SK-N-SH (cell line): ENCODE measurements around the gene ZNF30. TPM values are rescaled to one million over a fixed set of nuclear protein-coding genes. Genes with fewer than 3 reads are reported as not detected.

Experiments
- CTCF ChIA-PET: fragments of 300-600, 350-600 bp; formaldehyde crosslinking; extraction: SDS; loops from one replicate; lab custom pipeline; 2021; lab: Yijun Ruan, JAX
- POLR2A ChIA-PET: fragments of 350-600 bp; sonication (Branson Sonifier 250); formaldehyde crosslinking; extraction: SDS; loops from one replicate; lab custom pipeline; 2020; ENCODE audit warnings: antibody characterized with exemption, inconsistent platforms; lab: Yijun Ruan, JAX
- DNase-seq: peaks from one replicate; pipeline ENCODE4 v3.0.0; 2012
- H2AFZ ChIP-seq: fragments of 200-600 bp; sonication (generic); 2 replicates; pipeline ENCODE4 v1.8.1; 2016; ENCODE audit warnings: antibody characterized with exemption, mild to moderate bottlenecking, low read depth
- H3F3A ChIP-seq: fragments of 200-600 bp; sonication (generic); replicated peaks from 2 replicates; pipeline ENCODE3; 2016; ENCODE audit warnings: antibody characterized with exemption, mild to moderate bottlenecking; ENCODE audit not compliant: insufficient read depth
- H3K27ac ChIP-seq, 2 experiments: fragments of 200-500 bp in 1 of 2; fragments of 200-600 bp in 1 of 2; sonication (Bioruptor generic) in 1 of 2; sonication (generic), shearing (Covaris generic) in 1 of 2; 2 replicates each; pipeline versions ENCODE4 v1.5.1 to v1.6.1; 2014 to 2016; ENCODE audit warnings: low read depth in 2 of 2, inconsistent platforms in 1 of 2, low read length in 1 of 2, mild to moderate bottlenecking in 1 of 2, mixed read lengths in 1 of 2
- H3K27me3 ChIP-seq: fragments of 200-600 bp; sonication (generic), shearing (Covaris generic); 2 replicates; pipeline ENCODE4 v1.6.1; 2016; ENCODE audit warnings: mixed run types; ENCODE audit not compliant: insufficient read depth
- H3K36me3 ChIP-seq, 2 experiments: fragments of 200-500 bp in 1 of 2; fragments of 200-600 bp in 1 of 2; sonication (Bioruptor generic) in 1 of 2; sonication (generic) in 1 of 2; replicated peaks in 1 of 2; 2 replicates each; pipeline versions ENCODE3 to v1.5.1; 2014 to 2016; ENCODE audit warnings: low read length in 1 of 2, mild to moderate bottlenecking in 1 of 2; ENCODE audit not compliant: insufficient read depth in 2 of 2, control insufficient read depth in 1 of 2
- H3K4me1 ChIP-seq, 2 experiments: fragments of 200-500 bp in 1 of 2; fragments of 200-600 bp in 1 of 2; sonication (Bioruptor generic) in 1 of 2; sonication (generic), shearing (Covaris generic) in 1 of 2; 2 replicates each; pipeline versions ENCODE4 v1.5.1 to v1.6.1; 2014 to 2016; ENCODE audit warnings: low read depth in 1 of 2, low read length in 1 of 2, mixed run types in 1 of 2; ENCODE audit not compliant: insufficient read depth in 2 of 2, control insufficient read depth in 1 of 2
- H3K4me2 ChIP-seq: fragments of 200-600 bp; sonication (generic), shearing (Covaris generic); 2 replicates; pipeline ENCODE4 v1.6.1; 2017; ENCODE audit warnings: mixed run types
- H3K4me3 ChIP-seq, 2 experiments: fragments of 200-500 bp in 1 of 2; fragments of 200-600 bp in 1 of 2; sonication (Bioruptor generic) in 1 of 2; sonication (generic), shearing (Covaris generic) in 1 of 2; 2 replicates each; pipeline versions ENCODE4 v1.5.1 to v1.8.1; 2014 to 2016; ENCODE audit warnings: low read depth in 2 of 2, inconsistent platforms in 1 of 2, low read length in 1 of 2, mild to moderate bottlenecking in 1 of 2, mixed read lengths in 1 of 2, moderate library complexity in 1 of 2
- H3K79me2 ChIP-seq: fragments of 200-600 bp; sonication (generic); 2 replicates; pipeline ENCODE4 v1.8.1; 2017; ENCODE audit warnings: mild to moderate bottlenecking; ENCODE audit not compliant: insufficient read depth
- H3K9ac ChIP-seq: fragments of 200-600 bp; sonication (generic); 2 replicates; pipeline ENCODE4 v1.6.1; 2017; ENCODE audit warnings: mixed run types
- H3K9me2 ChIP-seq: fragments of 200-600 bp; sonication (generic); 2 replicates; pipeline ENCODE4 v1.6.1; 2017; ENCODE audit warnings: mixed run types
- H3K9me3 ChIP-seq: fragments of 200-600 bp; sonication (generic); 2 replicates; pipeline ENCODE4 v1.6.1; 2017; ENCODE audit warnings: mixed run types, mild to moderate bottlenecking, moderate library complexity
- H4K20me1 ChIP-seq: fragments of 200-600 bp; sonication (generic); 2 replicates; pipeline ENCODE4 v1.6.1; 2017; ENCODE audit warnings: mild to moderate bottlenecking, mixed run types; ENCODE audit not compliant: insufficient read depth
- ELF1 ChIP-seq: IDR thresholded peaks from 2 replicates; pipeline ENCODE4 v1.4.0; 2012
- EP300 ChIP-seq, 2 experiments: IDR thresholded peaks; 2 replicates each; pipeline versions ENCODE4 v1.4.0 to v1.6.1; 2012; ENCODE audit warnings: borderline replicate concordance in 1 of 2, low read depth in 1 of 2, low read length in 1 of 2
- FOXJ3 ChIP-seq: sonication (generic); formaldehyde crosslinking; IDR thresholded peaks from 2 replicates; pipeline ENCODE4 v1.5.1; 2020; ENCODE audit warnings: mild to moderate bottlenecking, missing genetic modification reagents
- FOXM1 ChIP-seq: IDR thresholded peaks from 2 replicates; pipeline ENCODE4 v1.4.0; 2012; ENCODE audit warnings: low read depth, mild to moderate bottlenecking
- MXI1 ChIP-seq: IDR thresholded peaks from 2 replicates; pipeline ENCODE4 v1.6.1; 2012; ENCODE audit warnings: mild to moderate bottlenecking, low read depth, low read length, improper control_type of control experiment
- NFIC ChIP-seq: IDR thresholded peaks from 2 replicates; pipeline ENCODE4 v1.4.0; 2012; ENCODE audit warnings: borderline replicate concordance
- NRF1 ChIP-seq: IDR thresholded peaks from 2 replicates; pipeline ENCODE4 v1.6.1; 2012; ENCODE audit warnings: low read depth, mild to moderate bottlenecking, low read length
- RCOR1 ChIP-seq: fragments of 150-350 bp; IDR thresholded peaks from 2 replicates; pipeline ENCODE4 v1.6.1; 2017; ENCODE audit warnings: antibody characterized with exemption, low read length
- REST ChIP-seq: IDR thresholded peaks from 2 replicates; pipeline ENCODE4 v1.6.1; 2012; ENCODE audit warnings: mild to moderate bottlenecking, low read depth, low read length, moderate library complexity
- RFX5 ChIP-seq: IDR thresholded peaks from 2 replicates; pipeline ENCODE4 v1.6.1; 2012; ENCODE audit warnings: mild to moderate bottlenecking, improper control_type of control experiment, low read length
- SIN3A ChIP-seq: IDR thresholded peaks from 2 replicates; pipeline ENCODE4 v1.6.1; 2012; ENCODE audit warnings: low read depth, mild to moderate bottlenecking, low read length, moderate library complexity, borderline replicate concordance
- SMC3 ChIP-seq: IDR thresholded peaks from 2 replicates; pipeline ENCODE4 v1.6.1; 2012; ENCODE audit warnings: low read depth, low read length, improper control_type of control experiment
- TCF12 ChIP-seq: IDR thresholded peaks from 2 replicates; pipeline ENCODE4 v1.4.0; 2012
- TEAD4 ChIP-seq: IDR thresholded peaks from 2 replicates; pipeline ENCODE4 v1.4.0; 2012; ENCODE audit warnings: mild to moderate bottlenecking, borderline replicate concordance; ENCODE audit not compliant: insufficient read depth
- USF1 ChIP-seq: IDR thresholded peaks from 2 replicates; pipeline ENCODE4 v1.4.0; 2012; ENCODE audit warnings: low read depth, borderline replicate concordance
- ZBTB33 ChIP-seq: IDR thresholded peaks from 2 replicates; pipeline ENCODE4 v1.4.0; 2012; ENCODE audit warnings: low read depth, borderline replicate concordance
- WGBS: methylation state at CpG from one replicate; pipeline ENCODE4 v1.1.6; 2017; ENCODE audit warnings: low lambda C conversion rate; 5-methylcytosine and 5-hydroxymethylcytosine counted together
- polyA plus RNA-seq, 3 experiments: library from polyadenylated mRNA; depleted of rRNA; stranded (reverse); fragments of >200 nt; gene quantifications; 2 replicates each; pipeline ENCODE4 v1.2.3, GENCODE V29; 2012
- TF ChIP-seq, protein P1 (sequence below): IDR thresholded peaks from 2 replicates; pipeline ENCODE4; 2012
- TF ChIP-seq, protein P2 (sequence below): IDR thresholded peaks from 2 replicates; pipeline ENCODE4 v1.4.0; 2012; ENCODE audit warnings: low read depth
- TF ChIP-seq, protein P3 (sequence below): fragments of 200-600 bp; sonication (generic); IDR thresholded peaks from 2 replicates; pipeline ENCODE4 v1.6.1; 2017; ENCODE audit warnings: antibody characterized with exemption, mild to moderate bottlenecking, moderate library complexity
- TF ChIP-seq, protein P4 (sequence below): fragments of 150-350 bp; IDR thresholded peaks from 2 replicates; pipeline ENCODE4 v1.6.1; 2016; ENCODE audit warnings: mild to moderate bottlenecking, low read depth, low read length

Gene ZNF30
- polyA plus RNA-seq, 1 of the 3 experiments (the other 2 are of a cell fraction) = 1.7 TPM

DNA sequence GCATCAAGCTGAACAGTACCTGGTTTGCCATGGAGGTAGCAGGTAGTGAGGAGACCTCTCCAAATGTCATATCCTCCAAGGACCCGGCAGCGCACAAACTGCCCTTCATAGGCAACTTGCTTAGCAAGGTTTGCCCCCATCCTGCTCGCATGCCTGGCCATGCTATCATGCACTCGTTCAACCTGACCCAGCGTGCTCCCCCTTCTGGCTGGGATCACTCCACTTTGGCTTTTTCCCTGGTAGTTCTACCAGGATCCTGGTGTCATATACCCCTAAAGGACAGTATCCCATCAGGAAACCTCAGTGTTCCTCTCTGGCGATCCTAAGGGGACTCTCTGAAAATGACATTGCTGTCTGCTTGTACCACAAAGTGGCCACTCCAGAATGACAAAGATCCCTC, 38.6 kb upstream of the ZNF30 start (continued):
- no peak for TF ChIP-seq RCOR1

GRCh38 chr19:34900245-34900644, 26.5 kb upstream of the ZNF30 start:
- WGBS = 5% methylated on average over 2 of the region's 2 CpGs
- ChIA-PET CTCF (no interaction called here), POLR2A (no interaction called here)

More at GRCh38 chr19:34900245-34900644, 26.5 kb upstream of the ZNF30 start:
- no peaks in the 10 kb centered on the region; a peak in 1 of 4 replicates for H3K4me1 ChIP-seq
- no peak overlapping the region for H2AFZ ChIP-seq
- H3K4me3 ChIP-seq = no peak overlapping the region
- no peak overlapping the region for H3K9ac ChIP-seq
- H3K36me3 ChIP-seq = no peaks in the 10 kb centered on the region
- no peaks in the 10 kb centered on the region for H3K9me2 ChIP-seq
- no peak overlapping the region for H3K4me2 ChIP-seq
- no peak for DNase-seq
- no peaks in the 10 kb centered on the region for H3K9me3 ChIP-seq
- 0 out of 2 replicates have a peak, but pooled peaks cover 4% of the 10 kb centered on the region for H3K27me3 ChIP-seq
- no peak overlapping the region for H3K27ac ChIP-seq
- H3F3A ChIP-seq = no peaks in the 10 kb centered on the region
- TF ChIP-seq FOXM1 (no peak), MXI1 (no peak), TCF12 (no peak), REST (no peak), RFX5 (no peak), FOXJ3 (CRISPR knock-in tag) (no peak), ZBTB33 (no peak), SIN3A (no peak), SMC3 (no peak), NFIC (no peak), ELF1 (no peak), TEAD4 (no peak), USF1 (no peak), RCOR1 (no peak), EP300 (IDR thresholded peaks at IDR 0.05; ENCODE audit: borderline replicate concordance in 1 of 2, low read depth in 1 of 2, low read length in 1 of 2) (no peak), NRF1 (no peak)
- TF ChIP-seq, protein P1, sequence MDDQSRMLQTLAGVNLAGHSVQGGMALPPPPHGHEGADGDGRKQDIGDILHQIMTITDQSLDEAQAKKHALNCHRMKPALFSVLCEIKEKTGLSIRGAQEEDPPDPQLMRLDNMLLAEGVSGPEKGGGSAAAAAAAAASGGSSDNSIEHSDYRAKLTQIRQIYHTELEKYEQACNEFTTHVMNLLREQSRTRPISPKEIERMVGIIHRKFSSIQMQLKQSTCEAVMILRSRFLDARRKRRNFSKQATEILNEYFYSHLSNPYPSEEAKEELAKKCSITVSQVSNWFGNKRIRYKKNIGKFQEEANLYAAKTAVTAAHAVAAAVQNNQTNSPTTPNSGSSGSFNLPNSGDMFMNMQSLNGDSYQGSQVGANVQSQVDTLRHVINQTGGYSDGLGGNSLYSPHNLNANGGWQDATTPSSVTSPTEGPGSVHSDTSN = no peak
- TF ChIP-seq, protein P2, sequence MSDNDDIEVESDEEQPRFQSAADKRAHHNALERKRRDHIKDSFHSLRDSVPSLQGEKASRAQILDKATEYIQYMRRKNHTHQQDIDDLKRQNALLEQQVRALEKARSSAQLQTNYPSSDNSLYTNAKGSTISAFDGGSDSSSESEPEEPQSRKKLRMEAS = no peak
- TF ChIP-seq, protein P3, sequence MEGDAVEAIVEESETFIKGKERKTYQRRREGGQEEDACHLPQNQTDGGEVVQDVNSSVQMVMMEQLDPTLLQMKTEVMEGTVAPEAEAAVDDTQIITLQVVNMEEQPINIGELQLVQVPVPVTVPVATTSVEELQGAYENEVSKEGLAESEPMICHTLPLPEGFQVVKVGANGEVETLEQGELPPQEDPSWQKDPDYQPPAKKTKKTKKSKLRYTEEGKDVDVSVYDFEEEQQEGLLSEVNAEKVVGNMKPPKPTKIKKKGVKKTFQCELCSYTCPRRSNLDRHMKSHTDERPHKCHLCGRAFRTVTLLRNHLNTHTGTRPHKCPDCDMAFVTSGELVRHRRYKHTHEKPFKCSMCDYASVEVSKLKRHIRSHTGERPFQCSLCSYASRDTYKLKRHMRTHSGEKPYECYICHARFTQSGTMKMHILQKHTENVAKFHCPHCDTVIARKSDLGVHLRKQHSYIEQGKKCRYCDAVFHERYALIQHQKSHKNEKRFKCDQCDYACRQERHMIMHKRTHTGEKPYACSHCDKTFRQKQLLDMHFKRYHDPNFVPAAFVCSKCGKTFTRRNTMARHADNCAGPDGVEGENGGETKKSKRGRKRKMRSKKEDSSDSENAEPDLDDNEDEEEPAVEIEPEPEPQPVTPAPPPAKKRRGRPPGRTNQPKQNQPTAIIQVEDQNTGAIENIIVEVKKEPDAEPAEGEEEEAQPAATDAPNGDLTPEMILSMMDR = no peak
- TF ChIP-seq, protein P4, sequence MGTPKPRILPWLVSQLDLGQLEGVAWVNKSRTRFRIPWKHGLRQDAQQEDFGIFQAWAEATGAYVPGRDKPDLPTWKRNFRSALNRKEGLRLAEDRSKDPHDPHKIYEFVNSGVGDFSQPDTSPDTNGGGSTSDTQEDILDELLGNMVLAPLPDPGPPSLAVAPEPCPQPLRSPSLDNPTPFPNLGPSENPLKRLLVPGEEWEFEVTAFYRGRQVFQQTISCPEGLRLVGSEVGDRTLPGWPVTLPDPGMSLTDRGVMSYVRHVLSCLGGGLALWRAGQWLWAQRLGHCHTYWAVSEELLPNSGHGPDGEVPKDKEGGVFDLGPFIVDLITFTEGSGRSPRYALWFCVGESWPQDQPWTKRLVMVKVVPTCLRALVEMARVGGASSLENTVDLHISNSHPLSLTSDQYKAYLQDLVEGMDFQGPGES = no peak
- no peaks in the 10 kb centered on the region for H3K79me2 ChIP-seq
- no peaks in the 10 kb centered on the region for H4K20me1 ChIP-seq
